Omental fat pad (tissue), 4 donors: ENCODE data around the gene DMWD. TPM values are rescaled to one million over a fixed set of nuclear protein-coding genes. Genes with fewer than 3 reads are reported as not detected.

Experiments used
- ATAC-seq: fragments of 150-250 bp; one replicate; pipeline ENCODE4 v1.9.1; 2016; ENCODE audit warnings: mild to moderate bottlenecking, moderate library complexity; ENCODE audit not compliant: low FRiP score
- DNase-seq: peaks from one replicate; pipeline ENCODE4 v3.0.0-alpha.2; 2019; ENCODE audit warnings: low spot score
- total RNA-seq, 4 donors: library from RNA; depleted of rRNA; stranded (reverse); fragments of >200 nt; gene quantifications; one replicate each; pipeline ENCODE4 v1.1.0, GENCODE V29; 2016
- TF ChIP-seq, protein P1 (sequence below), 3 donors: fragments of 450-650 bp; IDR thresholded peaks; one replicate each; pipeline ENCODE4 v1.5.1; 2016 to 2017; ENCODE audit warnings: antibody characterized with exemption in 3 of 3, mild to moderate bottlenecking in 3 of 3, moderate library complexity in 2 of 3

DMWD gene
- total RNA-seq, 4 donors from 2014 or later: 26.2 to 42.5 (median 35.9) TPM

DNA sequence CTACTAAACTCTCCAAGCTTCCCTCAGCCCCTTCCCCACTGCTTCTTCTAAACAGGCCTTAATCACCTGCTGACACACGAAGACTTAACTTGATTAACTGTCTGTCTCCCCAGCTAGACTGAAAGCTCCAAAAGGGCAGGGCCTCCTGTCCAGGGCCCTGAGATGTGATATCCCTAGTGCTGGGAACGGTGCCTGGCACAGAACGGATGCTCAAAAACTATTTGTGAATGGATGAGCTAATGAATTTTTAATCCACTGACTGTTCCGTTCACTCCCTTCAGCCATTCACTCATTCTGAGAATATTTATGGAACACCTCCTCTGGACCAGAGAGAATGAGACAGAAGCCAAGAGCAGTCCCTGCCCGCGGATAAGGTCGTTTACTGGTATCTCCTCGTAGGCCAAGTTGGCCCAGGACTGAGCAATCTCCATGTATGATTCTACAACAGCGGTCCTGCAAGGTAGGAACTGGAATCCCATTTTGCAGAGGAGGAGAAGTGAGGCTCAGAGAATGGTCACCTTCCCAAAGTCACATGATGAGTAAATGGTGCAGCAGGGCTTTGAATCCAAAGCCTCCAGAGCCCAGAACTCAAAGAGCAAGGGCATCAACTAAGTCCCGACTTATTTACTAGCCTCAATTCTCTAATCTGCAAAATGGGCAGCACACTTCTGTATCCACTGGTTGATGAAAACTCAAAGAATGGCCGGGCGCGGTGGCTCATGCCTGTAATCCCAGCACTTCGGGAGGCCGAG is 3.4 kb downstream of the DMWD start:
- DNase-seq (no peak), ATAC-seq (no peak)
- TF ChIP-seq, protein P1, sequence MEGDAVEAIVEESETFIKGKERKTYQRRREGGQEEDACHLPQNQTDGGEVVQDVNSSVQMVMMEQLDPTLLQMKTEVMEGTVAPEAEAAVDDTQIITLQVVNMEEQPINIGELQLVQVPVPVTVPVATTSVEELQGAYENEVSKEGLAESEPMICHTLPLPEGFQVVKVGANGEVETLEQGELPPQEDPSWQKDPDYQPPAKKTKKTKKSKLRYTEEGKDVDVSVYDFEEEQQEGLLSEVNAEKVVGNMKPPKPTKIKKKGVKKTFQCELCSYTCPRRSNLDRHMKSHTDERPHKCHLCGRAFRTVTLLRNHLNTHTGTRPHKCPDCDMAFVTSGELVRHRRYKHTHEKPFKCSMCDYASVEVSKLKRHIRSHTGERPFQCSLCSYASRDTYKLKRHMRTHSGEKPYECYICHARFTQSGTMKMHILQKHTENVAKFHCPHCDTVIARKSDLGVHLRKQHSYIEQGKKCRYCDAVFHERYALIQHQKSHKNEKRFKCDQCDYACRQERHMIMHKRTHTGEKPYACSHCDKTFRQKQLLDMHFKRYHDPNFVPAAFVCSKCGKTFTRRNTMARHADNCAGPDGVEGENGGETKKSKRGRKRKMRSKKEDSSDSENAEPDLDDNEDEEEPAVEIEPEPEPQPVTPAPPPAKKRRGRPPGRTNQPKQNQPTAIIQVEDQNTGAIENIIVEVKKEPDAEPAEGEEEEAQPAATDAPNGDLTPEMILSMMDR (IDR thresholded peaks at IDR 0.05): no peak

DNA sequence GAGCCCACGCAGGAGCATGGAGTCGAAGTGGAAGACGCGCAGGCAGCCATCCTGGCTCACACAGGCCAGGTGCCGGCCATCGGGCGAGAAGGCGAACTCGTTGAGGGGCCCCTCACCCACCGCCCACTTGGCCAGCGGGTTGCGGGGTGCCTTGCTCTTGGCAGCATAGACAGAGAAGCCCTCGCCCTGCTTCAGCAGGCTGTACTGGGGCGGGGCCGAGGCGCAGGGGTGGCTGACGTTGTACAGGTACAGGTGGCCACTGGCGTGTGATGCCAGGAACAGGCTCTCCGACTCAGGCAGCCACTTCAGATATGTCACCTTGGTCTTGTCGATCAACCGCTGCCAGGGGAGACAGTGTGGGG is 6.1 kb downstream of the DMWD start:
- no peak for ATAC-seq
- TF ChIP-seq, protein P1 (IDR thresholded peaks at IDR 0.05): no peak
- no peak for DNase-seq

DNA sequence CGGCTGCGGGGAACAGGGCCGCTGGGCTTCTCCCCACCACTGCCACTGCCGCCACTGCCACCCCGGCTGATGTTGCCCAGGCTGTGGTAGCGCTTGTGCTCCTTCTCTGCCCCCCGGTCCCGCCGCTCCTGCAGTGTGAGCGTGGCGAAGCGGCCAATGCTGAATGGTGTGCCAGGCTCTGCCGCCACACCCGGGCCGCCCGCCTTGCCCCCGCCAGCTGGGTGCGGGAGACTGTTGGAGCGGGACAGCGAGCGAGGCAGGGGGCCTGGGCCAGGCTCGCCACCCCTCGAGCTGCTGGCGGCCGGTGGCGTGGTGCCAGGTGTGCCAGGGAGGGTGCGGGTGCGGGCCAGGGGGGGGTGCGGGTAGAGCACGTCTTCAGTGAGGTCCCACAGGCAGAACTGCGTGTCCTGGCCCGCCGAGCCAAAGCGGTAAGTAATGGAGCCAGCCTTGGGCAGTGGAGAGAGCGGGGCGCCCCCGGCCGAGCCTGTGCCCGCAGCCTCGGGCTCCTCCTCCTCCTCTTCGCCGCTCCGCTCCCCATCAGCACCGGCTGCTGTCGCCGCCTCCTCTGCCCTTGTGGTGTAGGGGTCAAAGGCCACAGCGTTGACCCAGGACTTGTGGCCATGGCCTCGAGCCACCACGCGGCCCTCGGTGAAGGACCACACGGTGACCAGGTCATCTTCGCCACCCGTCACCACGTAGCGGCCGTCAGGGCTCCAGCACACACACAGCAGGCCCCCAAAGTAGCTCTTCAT is 6.7 kb downstream of the DMWD start:
- ATAC-seq: no peak
- DNase-seq: no peak

DNA sequence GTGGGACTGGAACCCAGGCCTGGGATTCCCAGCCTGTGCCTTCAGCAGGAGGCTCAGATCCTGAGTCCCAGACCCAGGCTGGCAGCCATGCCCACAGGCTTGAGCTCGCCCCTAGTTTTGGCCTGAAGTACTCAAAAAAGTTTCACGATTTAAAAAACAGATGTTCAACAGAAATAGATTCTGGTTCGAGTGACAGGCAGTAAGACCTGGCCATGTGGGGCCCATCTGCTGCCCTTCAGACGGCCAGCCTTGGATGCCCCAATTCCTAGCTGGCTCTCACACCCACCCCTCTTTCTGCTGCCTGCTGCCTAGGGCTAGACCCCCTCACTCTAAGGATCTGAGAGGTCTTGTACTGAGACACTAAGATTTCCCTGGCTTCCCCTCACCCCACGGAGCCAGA is 7.5 kb downstream of the DMWD start:
- ATAC-seq: no peak
- TF ChIP-seq, protein P1 (IDR thresholded peaks at IDR 0.05): no peak
- DNase-seq: no peak

More for the DNA sequence above, 6.7 kb downstream of the DMWD start:
- TF ChIP-seq, protein P1 (IDR thresholded peaks at IDR 0.05): no peak

DNA sequence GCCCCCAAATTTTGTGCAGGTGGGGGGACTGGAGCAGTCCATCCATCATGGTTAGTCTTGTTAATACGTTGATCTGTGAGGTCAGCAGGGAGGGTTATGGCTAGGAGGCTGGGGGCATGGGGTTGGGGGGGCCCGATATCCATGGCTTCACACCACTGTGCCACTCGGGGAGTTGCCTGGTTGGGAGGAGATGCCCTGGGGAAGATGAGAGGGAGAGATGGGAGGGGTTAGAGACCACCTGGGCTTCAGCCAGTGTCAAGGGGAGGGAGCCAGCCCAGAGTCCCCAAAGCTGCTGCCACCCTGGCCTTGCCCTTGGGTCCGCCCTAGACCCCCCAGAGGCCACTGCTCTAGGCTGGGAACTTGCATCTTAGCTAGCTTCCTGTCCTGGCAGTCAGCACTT is 8.5 kb downstream of the DMWD start:
- DNase-seq (no peak), ATAC-seq (no peak)
- TF ChIP-seq, protein P1 (IDR thresholded peaks at IDR 0.05): no peak

DNA sequence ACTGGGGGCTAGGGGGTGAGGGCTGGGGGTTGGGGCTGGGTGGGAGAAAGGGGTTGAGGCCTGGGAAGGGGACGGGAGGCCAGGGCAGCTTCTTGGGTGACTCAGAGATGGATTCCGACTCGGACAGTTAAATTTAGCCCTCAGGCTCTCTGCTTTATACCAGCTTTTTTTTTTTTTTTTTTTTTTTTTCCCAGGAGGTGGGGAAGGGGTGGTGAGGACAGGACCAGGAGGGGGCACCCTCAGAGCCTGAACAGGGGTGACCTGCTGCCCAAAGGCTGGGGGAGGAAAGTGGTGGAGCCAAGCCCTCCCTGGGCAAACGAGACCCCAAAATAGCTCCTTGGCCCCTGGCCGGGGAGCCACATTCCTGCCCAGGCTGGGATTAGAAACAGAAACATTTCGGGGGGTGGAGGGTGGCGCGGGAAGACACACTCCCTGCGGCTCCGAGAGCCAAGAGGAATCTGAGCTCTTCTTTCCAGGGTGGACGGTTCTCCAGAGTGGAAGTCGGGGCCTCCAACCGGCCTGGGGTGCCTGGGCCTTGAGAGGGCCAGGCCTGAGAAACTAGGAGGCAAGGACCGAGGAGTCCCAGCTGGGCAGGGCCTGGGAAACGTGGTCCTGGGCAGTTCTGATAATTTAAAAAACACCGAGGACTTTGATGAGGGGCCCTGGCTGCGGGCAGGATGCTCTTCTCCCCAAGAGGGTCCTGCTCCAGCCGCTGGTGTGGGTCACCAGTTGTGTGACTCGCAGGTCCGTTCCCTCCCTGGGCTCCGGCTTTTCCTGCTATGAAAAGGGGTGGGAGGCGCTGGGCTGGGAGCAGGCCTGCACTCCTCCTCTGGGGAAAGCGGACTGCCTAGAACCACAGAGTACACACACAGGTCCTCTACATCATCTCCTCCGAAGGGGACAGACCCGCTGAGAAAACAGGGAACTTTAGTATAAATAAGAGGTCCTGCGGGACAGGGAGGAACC is 9.5 kb downstream of the DMWD start:
- ATAC-seq (peak; percentile 17), DNase-seq (no peak)
- TF ChIP-seq, protein P1 (IDR thresholded peaks at IDR 0.05): no peak
